Prostate gland (tissue), 2 donors: ENCODE data around the gene SRPK3. TPM values are rescaled to one million over a fixed set of nuclear protein-coding genes. Genes with fewer than 3 reads are reported as not detected.

Experiments
- DNase-seq: peaks from one replicate; pipeline ENCODE4 v3.0.0-alpha.2; 2019; ENCODE audit warnings: low spot score
- H3K27ac ChIP-seq, 2 donors: fragments of 200-600 bp; sonication (generic); 2 replicates each; pipeline ENCODE4 v1.5.1; 2017 to 2019
- H3K27me3 ChIP-seq: fragments of 200-600 bp; sonication (generic); replicated peaks from 2 replicates; pipeline ENCODE4 v1.5.1; 2019; ENCODE audit not compliant: insufficient read depth
- H3K36me3 ChIP-seq, 2 donors: fragments of 200-600 bp; sonication (generic); 1 replicate in 1 of 2; 2 replicates in 1 of 2; pipeline versions ENCODE4 v1.5.1 to v1.8.1; 2017 to 2019
- H3K4me1 ChIP-seq: fragments of 200-600 bp; sonication (generic); replicated peaks from 2 replicates; pipeline ENCODE4 v1.5.1; 2019
- H3K4me3 ChIP-seq, 2 donors: fragments of 200-600 bp; sonication (generic); 2 replicates each; pipeline ENCODE4 v1.5.1; 2017 to 2019
- H3K9me3 ChIP-seq: fragments of 200-600 bp; sonication (generic); 2 replicates; pipeline ENCODE4 v1.5.1; 2017
- POLR2A ChIP-seq: fragments of 450-650 bp; IDR thresholded peaks from one replicate; pipeline ENCODE4 v1.6.1; 2016; ENCODE audit warnings: antibody characterized with exemption, mild to moderate bottlenecking
- POLR2AphosphoS5 ChIP-seq: sonication (generic); formaldehyde crosslinking; IDR thresholded peaks from one replicate; pipeline ENCODE4 v1.6.1; 2017; ENCODE audit warnings: antibody characterized with exemption
- WGBS: methylation state at CpG from one replicate; pipeline ENCODE4 v1.1.5; 2018; 5-methylcytosine and 5-hydroxymethylcytosine counted together
- intact Hi-C: fragments of 100-400 bp; cut with DNase I; formaldehyde crosslinking; loops from one replicate; pipeline ENCODE4 v1.14.2; 2022
- total RNA-seq, 2 donors: library from RNA; depleted of rRNA; stranded (reverse); fragments of >200 nt; gene quantifications; one replicate each; pipeline ENCODE4 v1.1.0, GENCODE V29; 2016
- TF ChIP-seq, protein P1 (sequence below), 4 experiments: fragments of 200-600 bp in 2 of 4; fragments of 450-650 bp in 2 of 4; sonication (generic) in 2 of 4; IDR thresholded peaks; 1 replicate in 3 of 4; 2 replicates in 1 of 4; pipeline ENCODE4 v1.5.1; 2016 to 2019; ENCODE audit warnings: antibody characterized with exemption in 4 of 4, mild to moderate bottlenecking in 2 of 4, moderate library complexity in 2 of 4

The SRPK3 gene
- total RNA-seq, 2 donors from 2014 or later: 1.4 to 2.7 TPM

- Histone ChIP-seq H3K27ac (no peak overlapping the region), H3K36me3 (no peaks in the 10 kb centered on the region), H3K9me3 (no peaks in the 10 kb centered on the region), H3K4me3 (no peak overlapping the region), H3K27me3 (no peaks in the 10 kb centered on the region), H3K4me1 (no peaks in the 10 kb centered on the region)
- DNase-seq: no peak
- TF ChIP-seq, protein P1, sequence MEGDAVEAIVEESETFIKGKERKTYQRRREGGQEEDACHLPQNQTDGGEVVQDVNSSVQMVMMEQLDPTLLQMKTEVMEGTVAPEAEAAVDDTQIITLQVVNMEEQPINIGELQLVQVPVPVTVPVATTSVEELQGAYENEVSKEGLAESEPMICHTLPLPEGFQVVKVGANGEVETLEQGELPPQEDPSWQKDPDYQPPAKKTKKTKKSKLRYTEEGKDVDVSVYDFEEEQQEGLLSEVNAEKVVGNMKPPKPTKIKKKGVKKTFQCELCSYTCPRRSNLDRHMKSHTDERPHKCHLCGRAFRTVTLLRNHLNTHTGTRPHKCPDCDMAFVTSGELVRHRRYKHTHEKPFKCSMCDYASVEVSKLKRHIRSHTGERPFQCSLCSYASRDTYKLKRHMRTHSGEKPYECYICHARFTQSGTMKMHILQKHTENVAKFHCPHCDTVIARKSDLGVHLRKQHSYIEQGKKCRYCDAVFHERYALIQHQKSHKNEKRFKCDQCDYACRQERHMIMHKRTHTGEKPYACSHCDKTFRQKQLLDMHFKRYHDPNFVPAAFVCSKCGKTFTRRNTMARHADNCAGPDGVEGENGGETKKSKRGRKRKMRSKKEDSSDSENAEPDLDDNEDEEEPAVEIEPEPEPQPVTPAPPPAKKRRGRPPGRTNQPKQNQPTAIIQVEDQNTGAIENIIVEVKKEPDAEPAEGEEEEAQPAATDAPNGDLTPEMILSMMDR (IDR thresholded peaks at IDR 0.05): no peak
- TF ChIP-seq POLR2AphosphoS5: no peak
- TF ChIP-seq POLR2A: no peak
- intact Hi-C loops: no loop called here
- 77% methylated on average over 13 of the region's 16 CpGs for WGBS
Observed at GRCh38 chrX:153800177-153800722, 19.4 kb downstream of the SRPK3 start.

DNA sequence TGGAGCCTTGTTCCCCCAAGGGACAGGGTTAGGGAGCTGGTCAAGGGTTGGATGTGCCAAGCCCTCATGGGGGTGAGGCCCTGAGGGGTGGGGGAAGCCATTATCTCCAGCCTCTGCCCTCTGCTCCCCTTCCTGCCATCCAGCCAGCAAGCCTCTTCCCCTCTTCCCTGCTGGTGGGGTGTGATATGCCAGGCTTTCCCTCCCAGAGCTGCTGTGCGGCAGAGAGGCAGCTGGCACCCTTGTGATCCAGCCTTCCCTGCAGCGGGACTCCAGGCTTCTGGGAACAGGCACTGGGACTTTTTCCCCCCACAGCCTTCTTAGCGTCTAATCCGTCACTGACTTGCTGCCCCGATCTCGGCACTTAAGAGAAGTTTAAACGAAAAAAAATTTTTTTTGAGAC lies 19.9 kb downstream of the SRPK3 start:
- WGBS: 87% methylated on average over 7 of the region's 7 CpGs
- no peak for DNase-seq
- Histone ChIP-seq H3K36me3 (no peaks in the 10 kb centered on the region), H3K27me3 (no peaks in the 10 kb centered on the region), H3K27ac (no peak overlapping the region), H3K4me1 (no peaks in the 10 kb centered on the region), H3K9me3 (no peaks in the 10 kb centered on the region), H3K4me3 (no peak overlapping the region)
- intact Hi-C loops: no loop called here
- no peak for TF ChIP-seq POLR2A
- TF ChIP-seq POLR2AphosphoS5: no peak

- intact Hi-C loops: no loop called here
- Histone ChIP-seq H3K4me1 (no peaks in the 10 kb centered on the region), H3K27ac (no peak overlapping the region), H3K9me3 (no peaks in the 10 kb centered on the region), H3K4me3 (no peak overlapping the region), H3K36me3 (no peaks in the 10 kb centered on the region), H3K27me3 (no peaks in the 10 kb centered on the region)
- WGBS: 90% methylated on average over 7 of the region's 8 CpGs
- TF ChIP-seq, protein P1 (IDR thresholded peaks at IDR 0.05): no peak
- TF ChIP-seq POLR2AphosphoS5 (no peak), POLR2A (no peak)
- DNase-seq: no peak
Observed at GRCh38 chrX:153801669-153802068, 20.8 kb downstream of the SRPK3 start.

GRCh38 chrX:153802513-153803045 lies 21.7 kb downstream of the SRPK3 start:
- WGBS: 55% methylated on average over 14 of the region's 14 CpGs
- Histone ChIP-seq H3K9me3 (no peaks in the 10 kb centered on the region), H3K27me3 (no peaks in the 10 kb centered on the region), H3K36me3 (no peaks in the 10 kb centered on the region), H3K4me3 (no peak overlapping the region), H3K27ac (no peak overlapping the region), H3K4me1 (no peaks in the 10 kb centered on the region)
- DNase-seq: no peak
- TF ChIP-seq, protein P1 (IDR thresholded peaks at IDR 0.05): no peak
- TF ChIP-seq POLR2A (no peak), POLR2AphosphoS5 (no peak)
- intact Hi-C loops: no loop called here

GRCh38 chrX:153803211-153804099 lies 22.6 kb downstream of the SRPK3 start:
- no peaks in the 10 kb centered on the region for H3K27me3 ChIP-seq
- no peaks in the 10 kb centered on the region for H3K36me3 ChIP-seq
- H3K27ac ChIP-seq: no peak overlapping the region
- DNase-seq: no peak
- no peak overlapping the region for H3K4me3 ChIP-seq
- H3K4me1 ChIP-seq: no peaks in the 10 kb centered on the region
- 93% methylated on average over 38 of the region's 87 CpGs for WGBS
- intact Hi-C loops: no loop called here
- TF ChIP-seq POLR2A (no peak), POLR2AphosphoS5 (no peak)
- no peaks in the 10 kb centered on the region for H3K9me3 ChIP-seq
